HCT116 (cell line): Measurements from ENCODE around the gene PTGIS. TPM values are rescaled to one million over a fixed set of nuclear protein-coding genes. Genes with fewer than 3 reads are reported as not detected.

Experiments
- ATAC-seq: fragments of 200-7000 bp; cut with Tn5 transposase; 2 replicates; pipeline ENCODE4 v1.9.1; 2020; ENCODE audit warnings: mild to moderate bottlenecking, moderate library complexity
- BruUV-seq: library from RNA; stranded (reverse); fragments of 400-500 nt; replicated peaks from 2 replicates; lab custom pipeline; 2021; lab: Mats Ljungman, UMichigan
- CTCF ChIA-PET: fragments of 300-600 bp; sonication (Branson Sonifier 250); formaldehyde crosslinking; loops from one replicate; lab custom pipeline; 2021; ENCODE audit warnings: antibody characterized with exemption; lab: Charles Lee
- POLR2A ChIA-PET: fragments of 300-600, 350-600 bp; sonication (Branson Sonifier 250); formaldehyde crosslinking; loops from one replicate; lab custom pipeline; 2021; ENCODE audit warnings: antibody characterized with exemption; lab: Charles Lee
- RAD21 ChIA-PET, 2 experiments: fragments of 300-600 bp; sonication (Branson Sonifier 250); formaldehyde crosslinking; loops; one replicate each; lab custom pipeline; 2023; ENCODE audit warnings: low total read pairs in 2 of 2; ENCODE audit not compliant: uncharacterized antibody in 2 of 2, unreplicated experiment in 2 of 2, low non-redundant PET in 1 of 2; lab: Charles Lee
- DNase-seq: peaks from one replicate; pipeline ENCODE4 v3.0.0-alpha.2; 2010; ENCODE audit warnings: low read depth, low spot score
- H2AFZ ChIP-seq: fragments of 200-600 bp; shearing (Covaris generic), sonication (generic); 2 replicates; pipeline ENCODE4 v1.6.1; 2017; ENCODE audit warnings: low read depth, mixed run types, mixed read lengths, antibody characterized with exemption, low read length; ENCODE audit not compliant: poor library complexity, severe bottlenecking
- H3K27ac ChIP-seq: 2 replicates; pipeline ENCODE4 v1.5.1; 2012; ENCODE audit warnings: low read depth, low read length
- H3K27me3 ChIP-seq: fragments of 200-600 bp; sonication (generic); 2 replicates; pipeline ENCODE4 v1.6.1; 2016; ENCODE audit warnings: mixed run types, low read length, mixed read lengths; ENCODE audit not compliant: insufficient read depth
- H3K36me3 ChIP-seq, 2 experiments: fragments of 200-500 bp in 1 of 2; fragments of 200-600 bp in 1 of 2; sonication (Bioruptor generic) in 1 of 2; sonication (generic) in 1 of 2; 2 replicates each; pipeline versions ENCODE4 v1.5.1 to v1.6.1; 2014 to 2016; ENCODE audit warnings: low read length in 2 of 2, inconsistent platforms in 1 of 2, mixed read lengths in 1 of 2, mixed run types in 1 of 2; ENCODE audit not compliant: insufficient read depth in 2 of 2, control insufficient read depth in 1 of 2
- H3K4me1 ChIP-seq, 2 experiments: fragments of 200-600 bp in 1 of 2; sonication (generic) in 1 of 2; 2 replicates each; pipeline versions ENCODE4 v1.5.1 to v1.6.1; 2012 to 2017; ENCODE audit warnings: low read length in 2 of 2, inconsistent platforms in 1 of 2, mild to moderate bottlenecking in 1 of 2, mixed read lengths in 1 of 2, mixed run types in 1 of 2, moderate library complexity in 1 of 2; ENCODE audit not compliant: insufficient read depth in 2 of 2, control insufficient read depth in 1 of 2
- H3K4me2 ChIP-seq: fragments of 200-600 bp; sonication (generic); 2 replicates; pipeline ENCODE4 v1.6.1; 2017; ENCODE audit warnings: mixed run types, low read length, mixed read lengths
- H3K4me3 ChIP-seq, 2 experiments: fragments of 200-600 bp in 1 of 2; sonication (generic) in 1 of 2; replicated peaks in 1 of 2; 2 replicates each; pipeline ENCODE4 v1.5.1; 2011 to 2016; ENCODE audit warnings: low read length in 2 of 2, control low read depth in 1 of 2, low read depth in 1 of 2, mild to moderate bottlenecking in 1 of 2, mixed read lengths in 1 of 2, mixed run types in 1 of 2
- H3K79me2 ChIP-seq: fragments of 200-600 bp; sonication (generic); 2 replicates; pipeline ENCODE4 v1.6.1; 2017; ENCODE audit warnings: mild to moderate bottlenecking, mixed run types, low read length, moderate library complexity, mixed read lengths; ENCODE audit not compliant: insufficient read depth
- H3K9ac ChIP-seq: fragments of 200-600 bp; sonication (generic); 2 replicates; pipeline ENCODE4 v1.6.1; 2016; ENCODE audit warnings: low read length, mixed read lengths
- H3K9me2 ChIP-seq: fragments of 200-600 bp; sonication (generic), shearing (Covaris generic); 2 replicates; pipeline ENCODE4 v1.6.1; 2017; ENCODE audit warnings: mixed run types, mild to moderate bottlenecking, moderate library complexity; ENCODE audit not compliant: insufficient read depth
- H3K9me3 ChIP-seq, 2 experiments: fragments of 200-500 bp in 1 of 2; fragments of 200-600 bp in 1 of 2; sonication (Bioruptor generic) in 1 of 2; sonication (generic) in 1 of 2; 2 replicates each; pipeline ENCODE4 v1.6.1; 2014 to 2017; ENCODE audit warnings: low read length in 2 of 2, mixed read lengths in 2 of 2, inconsistent platforms in 1 of 2, low read depth in 1 of 2, mild to moderate bottlenecking in 1 of 2, mixed run types in 1 of 2, moderate library complexity in 1 of 2; ENCODE audit not compliant: control insufficient read depth in 1 of 2, insufficient read depth in 1 of 2
- H4K20me1 ChIP-seq: fragments of 200-600 bp; sonication (generic), shearing (Covaris generic); 2 replicates; pipeline ENCODE4 v1.6.1; 2017; ENCODE audit warnings: mixed run types, mild to moderate bottlenecking, moderate library complexity; ENCODE audit not compliant: insufficient read depth
- CEBPB ChIP-seq: IDR thresholded peaks from 2 replicates; pipeline ENCODE4 v1.6.1; 2012; ENCODE audit warnings: low read depth
- EZH2 ChIP-seq: fragments of 200-600 bp; sonication (generic); IDR thresholded peaks from 2 replicates; pipeline ENCODE4 v1.6.1; 2017; ENCODE audit warnings: antibody characterized with exemption, mixed run types
- JUND ChIP-seq: IDR thresholded peaks from 2 replicates; pipeline ENCODE4 v1.6.1; 2012
- RAD21 ChIP-seq: IDR thresholded peaks from 2 replicates; pipeline ENCODE4 v1.6.1; 2012; ENCODE audit warnings: low read depth, mild to moderate bottlenecking
- REST ChIP-seq: IDR thresholded peaks from 2 replicates; pipeline ENCODE4 v1.6.1; 2012; ENCODE audit warnings: low read depth
- ZBTB33 ChIP-seq: IDR thresholded peaks from 2 replicates; pipeline ENCODE4 v1.6.1; 2011; ENCODE audit warnings: mild to moderate bottlenecking, low read length, moderate library complexity; ENCODE audit not compliant: insufficient replicate concordance; ENCODE audit errors: extremely low read depth
- intact Hi-C: fragments of 100-400 bp; cut with micrococcal nuclease; formaldehyde crosslinking; loops from 2 replicates; pipeline ENCODE4 v1.10.0; 2022
- total RNA-seq: library from RNA; stranded (reverse); gene quantifications from one replicate; pipeline ENCODE4 v1.2.1, GENCODE V29; 2021; ENCODE audit not compliant: unreplicated experiment

PTGIS gene
- total RNA-seq, 1 experiment from 2014 or later, result 0.25 TPM

GRCh38 chr20:49478754-49479689 lies 88.9 kb downstream of the PTGIS start:
- BruUV-seq, result no TSS peak
- POLR2A ChIA-PET, result no interaction called here
- DNase-seq, result no peak
- Histone ChIP-seq H3K79me2 (no peaks in the 10 kb centered on the region), H4K20me1 (no peaks in the 10 kb centered on the region), H3K9me2 (no peaks in the 10 kb centered on the region), H2AFZ (no peak overlapping the region), H3K9me3 (no peaks in the 10 kb centered on the region), H3K4me2 (no peak overlapping the region), H3K4me1 (peaks cover 0 to 10% of the 10 kb centered on the region in 2 experiments; a peak in 1 of 4 replicates), H3K27me3 (no peaks in the 10 kb centered on the region), H3K27ac (no peak overlapping the region)
- no peak for TF ChIP-seq ZBTB33
- TF ChIP-seq CEBPB, result no peak
- no peak for TF ChIP-seq JUND
- TF ChIP-seq RAD21, result no peak
- TF ChIP-seq REST, result no peak
- TF ChIP-seq EZH2, result no peak
- TF ChIP-seq, all 23 proteins: peak for 0
- intact Hi-C loops, result no loop called here
- H3K4me3 ChIP-seq, result no peak overlapping the region
- RAD21 ChIA-PET, result no interaction called here
- no peak overlapping the region for H3K9ac ChIP-seq
- H3K36me3 ChIP-seq, result no peaks in the 10 kb centered on the region
- no peak for ATAC-seq
- CTCF ChIA-PET, result no interaction called here
